Right lobe of liver (tissue), 4 donors: ENCODE results near the gene PTGES2.

Experiments used
- POLR2A ChIP-seq: fragments of 450-650 bp; IDR thresholded peaks from one replicate; pipeline ENCODE4 v1.6.1; 2017; ENCODE audit warnings: antibody characterized with exemption, mild to moderate bottlenecking
- TF ChIP-seq, protein P1 (sequence below), 4 donors: fragments of 200-600 bp in 3 of 4; fragments of 450-650 bp in 1 of 4; IDR thresholded peaks; one replicate each; pipeline versions ENCODE4 v1.5.1 to v1.8.0; 2016 to 2022; ENCODE audit warnings: antibody characterized with exemption in 4 of 4, mild to moderate bottlenecking in 2 of 4
- donor health status: DM: no; HTN: no; CAD: no.
- donor health status: DM: no; HTN: no; CAD: no.
- donor health status: DM: no; HTN: yes; CAD: no.

DNA sequence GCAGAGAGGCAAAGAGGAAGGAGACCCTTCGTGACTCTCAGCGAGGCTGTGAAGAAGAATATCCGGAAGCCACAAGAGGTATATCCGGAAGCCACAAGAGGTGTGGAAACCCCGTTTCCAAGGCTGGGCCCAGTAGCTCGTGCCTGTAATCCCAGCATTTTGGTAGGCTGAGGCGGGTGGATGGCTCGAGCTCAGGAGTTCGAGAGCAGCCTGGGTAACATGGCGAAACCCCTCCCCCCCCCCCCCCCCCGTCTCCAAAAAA lies 31.9 kb upstream of the PTGES2 start:
- TF ChIP-seq, protein P1, sequence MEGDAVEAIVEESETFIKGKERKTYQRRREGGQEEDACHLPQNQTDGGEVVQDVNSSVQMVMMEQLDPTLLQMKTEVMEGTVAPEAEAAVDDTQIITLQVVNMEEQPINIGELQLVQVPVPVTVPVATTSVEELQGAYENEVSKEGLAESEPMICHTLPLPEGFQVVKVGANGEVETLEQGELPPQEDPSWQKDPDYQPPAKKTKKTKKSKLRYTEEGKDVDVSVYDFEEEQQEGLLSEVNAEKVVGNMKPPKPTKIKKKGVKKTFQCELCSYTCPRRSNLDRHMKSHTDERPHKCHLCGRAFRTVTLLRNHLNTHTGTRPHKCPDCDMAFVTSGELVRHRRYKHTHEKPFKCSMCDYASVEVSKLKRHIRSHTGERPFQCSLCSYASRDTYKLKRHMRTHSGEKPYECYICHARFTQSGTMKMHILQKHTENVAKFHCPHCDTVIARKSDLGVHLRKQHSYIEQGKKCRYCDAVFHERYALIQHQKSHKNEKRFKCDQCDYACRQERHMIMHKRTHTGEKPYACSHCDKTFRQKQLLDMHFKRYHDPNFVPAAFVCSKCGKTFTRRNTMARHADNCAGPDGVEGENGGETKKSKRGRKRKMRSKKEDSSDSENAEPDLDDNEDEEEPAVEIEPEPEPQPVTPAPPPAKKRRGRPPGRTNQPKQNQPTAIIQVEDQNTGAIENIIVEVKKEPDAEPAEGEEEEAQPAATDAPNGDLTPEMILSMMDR (IDR thresholded peaks at IDR 0.05) = no peak
- no peak for TF ChIP-seq POLR2A
